LNCAP (cell line): ENCODE results near the gene ANG.
A peak's percentile ranks its signal among the peaks of the same experiment; 100 is the strongest.

Experiments
- CTCF ChIP-seq: fragments of 450-650 bp; IDR thresholded peaks from 2 replicates; pipeline ENCODE4 v1.5.1; 2017; ENCODE audit warnings: mild to moderate bottlenecking

Gene ANG

DNA sequence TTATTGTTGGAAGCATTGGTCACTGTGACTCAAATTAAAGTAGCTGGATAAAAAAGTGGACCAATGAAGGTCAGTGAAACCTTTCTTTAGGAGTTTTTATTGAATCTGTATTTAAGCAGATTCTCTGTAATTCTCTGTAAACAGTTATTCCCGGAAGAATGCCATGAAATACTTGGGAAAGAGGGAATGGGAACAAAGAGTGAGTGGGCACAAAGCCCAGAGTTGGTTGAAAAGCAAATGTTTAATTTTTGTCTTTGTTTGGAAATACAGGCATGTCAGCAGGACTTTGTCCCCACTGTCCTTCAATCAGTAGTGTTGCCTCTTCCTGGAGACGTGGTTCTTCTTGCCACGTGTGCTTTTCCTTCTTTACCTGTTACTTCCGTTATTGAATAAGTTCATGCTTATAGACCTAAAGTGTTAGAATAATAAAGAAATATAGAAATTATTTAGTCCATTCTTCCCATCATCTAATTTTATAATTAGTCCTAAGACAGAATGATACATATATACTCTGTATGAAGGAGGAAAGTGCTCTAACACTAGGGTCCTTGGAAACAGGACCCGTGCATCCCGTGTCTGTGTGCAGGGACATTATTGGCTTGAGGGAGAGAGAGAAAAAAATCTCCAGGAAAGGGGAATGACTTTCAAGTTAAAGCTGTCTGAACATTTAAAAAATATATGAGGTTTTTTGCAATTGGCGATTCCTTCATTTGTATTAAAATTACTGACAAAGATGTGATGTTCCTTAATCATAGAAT is 2.0 kb upstream of the ANG start:
- no peak for TF ChIP-seq CTCF

DNA sequence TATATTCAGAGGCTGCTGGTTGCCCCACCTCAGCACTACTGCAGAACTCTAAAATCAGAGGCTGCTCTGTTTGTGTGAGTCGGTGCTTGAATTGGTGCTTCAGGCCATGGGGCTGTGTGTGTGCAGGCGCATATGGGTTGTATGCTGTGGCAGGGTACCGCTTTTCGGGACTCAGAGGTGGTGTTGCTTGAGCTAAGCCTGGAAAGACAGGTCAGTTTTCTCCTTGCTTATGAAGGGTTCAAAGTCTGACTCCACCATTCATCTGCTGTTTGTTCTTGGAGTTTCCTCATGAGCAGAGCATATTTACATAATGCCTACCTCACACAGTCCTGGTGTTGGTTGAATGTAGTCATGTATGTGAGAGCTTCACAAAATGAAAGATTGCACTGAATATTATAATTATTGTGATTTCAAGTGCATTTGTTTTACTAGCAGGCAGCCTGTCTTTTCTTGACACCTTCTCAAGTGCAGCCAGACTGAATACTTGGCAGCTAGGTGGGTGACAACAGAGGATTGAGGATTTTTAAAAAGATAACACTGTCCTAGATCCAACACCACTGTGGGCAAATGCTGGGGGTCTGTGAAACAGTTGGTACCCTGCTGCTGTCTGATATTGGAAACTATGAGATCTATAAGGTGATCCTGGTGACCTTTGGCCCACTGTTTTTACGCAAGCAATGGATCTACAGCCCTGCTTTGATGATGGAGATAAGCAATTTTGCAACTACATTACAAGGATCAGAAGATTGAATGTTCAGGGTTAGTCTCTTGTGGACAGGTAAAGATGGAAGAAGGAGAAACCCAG is 1.0 kb upstream of the ANG start:
- no peak for TF ChIP-seq CTCF

- peak; percentile 86 for TF ChIP-seq CTCF
Observed at GRCh38 chr14:20690848-20691640, 2.5 kb downstream of the ANG start.

GRCh38 chr14:20692116-20692751 is 3.7 kb downstream of the ANG start:
- no peak for TF ChIP-seq CTCF

DNA sequence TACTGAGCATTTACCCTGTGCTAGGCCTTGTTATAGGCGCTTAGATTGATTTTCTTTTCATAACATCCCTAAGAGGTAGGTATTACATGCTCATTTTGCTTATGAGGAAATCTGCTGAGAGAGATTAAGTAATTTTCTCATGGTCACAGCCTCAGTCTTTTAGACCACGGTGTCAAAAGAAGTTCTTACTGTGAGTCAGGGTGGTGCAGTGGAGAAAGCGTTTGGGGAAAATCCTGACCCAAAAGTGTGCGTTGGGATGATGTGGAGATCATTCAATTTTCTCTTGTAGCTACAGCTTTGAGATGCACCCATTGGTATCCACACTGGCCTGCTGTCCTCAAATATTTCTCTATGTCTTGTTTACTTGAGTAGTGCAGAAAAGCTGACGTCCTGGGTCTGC is 8.2 kb downstream of the ANG start:
- no peak for TF ChIP-seq CTCF

GRCh38 chr14:20697273-20698017 is 8.9 kb downstream of the ANG start:
- peak; percentile 84 for TF ChIP-seq CTCF

DNA sequence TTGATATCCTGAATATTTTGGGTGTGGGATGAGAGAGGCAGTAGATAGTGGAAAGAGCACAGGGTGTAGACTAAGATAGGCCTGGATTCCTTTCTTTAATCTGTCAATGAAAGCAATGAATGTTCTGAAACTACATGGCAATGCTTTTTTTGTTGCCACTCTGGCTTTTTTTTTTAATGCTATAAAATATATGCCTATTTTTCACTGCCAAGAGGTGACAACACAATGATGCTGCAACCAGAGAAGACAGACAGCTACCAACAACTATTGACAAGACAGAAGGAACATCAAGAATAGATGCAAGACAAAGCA is 9.4 kb downstream of the ANG start:
- no peak for TF ChIP-seq CTCF
